T-cell (primary cell): ENCODE results near the gene CDC42BPG. TPM values are rescaled to one million over a fixed set of nuclear protein-coding genes. Genes with fewer than 3 reads are reported as not detected.
"Not testable (repeated sequence)": the region's sequence is repeated elsewhere in the genome, so short reads cannot be mapped to it uniquely, and the experiment has no call there.

Experiments
- ATAC-seq, 4 experiments: fragments of 200-7000 bp in 3 of 4; fragments of 150-1000 bp in 1 of 4; cut with Tn5 transposase; replicated peaks in 1 of 4; 1 replicate in 3 of 4; 2 replicates in 1 of 4; pipeline ENCODE4 v1.10.0; 2021; ENCODE audit warnings: moderate library complexity in 3 of 4, mild to moderate bottlenecking in 2 of 4, moderate number of reproducible peaks in 1 of 4
- CTCF ChIA-PET, 2 donors: fragments of 300-600 bp; sonication (Branson Sonifier 250); formaldehyde crosslinking; loops; one replicate each; lab custom pipeline; 2022; ENCODE audit warnings: antibody characterized with exemption in 2 of 2; lab: Charles Lee
- POLR2A ChIA-PET, 2 donors: fragments of 300-600 bp; sonication (Branson Sonifier 250); formaldehyde crosslinking; loops; one replicate each; lab custom pipeline; 2022; ENCODE audit warnings: antibody characterized with exemption in 2 of 2; lab: Charles Lee
- DNase-seq, 35 experiments: peaks; one replicate each; pipeline versions ENCODE4 v3.0.0 to v3.0.0-alpha.2; 2013 to 2023
- H3K27ac ChIP-seq: one replicate; pipeline ENCODE4 v1.5.1; 2013; ENCODE audit warnings: low read length
- H3K27me3 ChIP-seq, 2 experiments: replicated peaks in 1 of 2; 1 replicate in 1 of 2; 2 replicates in 1 of 2; pipeline versions ENCODE4 v1.6.1 to v1.7.0; 2013; ENCODE audit warnings: low read length in 1 of 2, mixed read lengths in 1 of 2; ENCODE audit not compliant: control insufficient read depth in 2 of 2, insufficient read depth in 2 of 2; ENCODE audit errors: extremely low read depth in 1 of 2
- H3K36me3 ChIP-seq, 2 donors: 1 replicate in 1 of 2; 2 replicates in 1 of 2; pipeline versions ENCODE4 v1.6.1 to v1.7.0; 2013; ENCODE audit warnings: low read length in 1 of 2; ENCODE audit not compliant: control insufficient read depth in 2 of 2, insufficient read depth in 1 of 2; ENCODE audit errors: extremely low read depth in 1 of 2
- H3K4me1 ChIP-seq, 2 experiments: 1 replicate in 1 of 2; 2 replicates in 1 of 2; pipeline versions ENCODE4 v1.6.1 to v1.7.0; 2013; ENCODE audit warnings: low read length in 2 of 2, mixed read lengths in 1 of 2; ENCODE audit not compliant: insufficient read depth in 2 of 2, control insufficient read depth in 1 of 2; ENCODE audit errors: extremely low read depth in 1 of 2
- H3K4me3 ChIP-seq, 2 donors: 1 replicate in 1 of 2; 2 replicates in 1 of 2; pipeline versions ENCODE4 v1.5.1 to v1.7.0; 2013; ENCODE audit warnings: mild to moderate bottlenecking in 2 of 2, low read length in 1 of 2, moderate library complexity in 1 of 2; ENCODE audit not compliant: control insufficient read depth in 1 of 2; ENCODE audit errors: extremely low read depth in 1 of 2
- H3K9me3 ChIP-seq: 2 replicates; pipeline ENCODE4 v1.7.0; 2013
- H3K27ac Mint-ChIP-seq, 2 donors: one replicate each; pipeline ENCODE4 v1.8.0; 2020 to 2021; ENCODE audit warnings: mild to moderate bottlenecking in 2 of 2, mixed read lengths in 2 of 2
- H3K27me3 Mint-ChIP-seq, 2 donors: one replicate each; pipeline ENCODE4 v1.8.0; 2021 to 2022; ENCODE audit warnings: mixed read lengths in 2 of 2
- H3K36me3 Mint-ChIP-seq: one replicate; pipeline ENCODE4 v1.8.0; 2021; ENCODE audit warnings: mixed read lengths
- H3K4me1 Mint-ChIP-seq, 3 donors: one replicate each; pipeline ENCODE4 v1.8.0; 2020 to 2022; ENCODE audit warnings: mixed read lengths in 3 of 3, mild to moderate bottlenecking in 1 of 3
- H3K4me3 Mint-ChIP-seq, 3 donors: one replicate each; pipeline ENCODE4 v1.8.0; 2020 to 2022; ENCODE audit warnings: mild to moderate bottlenecking in 3 of 3, mixed read lengths in 3 of 3, moderate library complexity in 3 of 3
- H3K9me3 Mint-ChIP-seq, 3 donors: one replicate each; pipeline ENCODE4 v1.8.0; 2020 to 2022; ENCODE audit warnings: mixed read lengths in 3 of 3
- WGBS: methylation state at CpG from one replicate; pipeline ENCODE4 v1.1.5; 2013; ENCODE audit warnings: missing lambda C conversion rate; ENCODE audit not compliant: insufficient coverage; 5-methylcytosine and 5-hydroxymethylcytosine counted together
- total RNA-seq, 35 experiments: library from RNA in 6 of 35; stranded (reverse) in 6 of 35; fragments of 120-200 nt in 1 of 35; gene quantifications; one replicate each; pipeline versions ENCODE4 v1.2.1 to v1.2.4 and lab custom pipeline; 2013 to 2026

Gene CDC42BPG
- total RNA-seq, 5 donors from 2014 or later (not counting 1 experiment from before 2014, with no cell fraction given), result 7.4 to 10.5 (median 9.1) TPM

DNA sequence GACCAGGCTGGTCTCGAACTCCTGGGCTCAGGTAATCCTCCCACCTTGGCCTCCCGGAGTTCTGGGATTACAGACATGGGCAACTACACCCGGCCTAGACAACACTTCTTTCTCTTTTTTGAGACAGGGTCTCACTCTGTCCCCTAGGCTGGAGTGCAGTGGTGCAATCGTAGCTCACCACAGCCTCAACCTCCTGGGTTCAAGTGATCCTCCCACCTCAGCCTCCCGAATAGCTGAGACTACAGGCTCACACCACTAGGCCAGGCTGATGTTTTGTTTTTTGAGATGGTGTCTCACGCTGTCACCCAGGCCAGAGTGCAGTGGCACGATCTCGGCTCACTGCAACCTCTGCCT lies 1.3 kb upstream of the CDC42BPG start:
- Mint-ChIP-seq H3K27ac (peak overlapping the region; percentile 8 to 87), H3K4me1 (peaks cover 46 to 50% (median 50%) of the 10 kb centered on the region in 3 donors), H3K4me3 (peak overlapping the region; percentile 58 to 85 (median 66))
- H3K9me3 ChIP-seq, H3K36me3 Mint-ChIP-seq, H3K27me3 Mint-ChIP-seq, H3K4me3 ChIP-seq, H3K27ac ChIP-seq, ATAC-seq, H3K27me3 ChIP-seq, DNase-seq, H3K9me3 Mint-ChIP-seq, H3K36me3 ChIP-seq: not testable (repeated sequence)
- peaks cover 19 to 62% of the 10 kb centered on the region in 2 experiments for H3K4me1 ChIP-seq
- ChIA-PET POLR2A (interaction anchor here in 1 of 2 donors (0.6 kb wide), 1 partner anchor 49 kb away, joined by 8 read pairs; no protein-coding TSS in a partner anchor), CTCF (interaction anchor here in 1 of 2 donors (0.6 to 1.2 kb wide), 5 partner anchors 9 to 48 kb away, joined by 3 to 4 read pairs (median 4); no protein-coding TSS in a partner anchor)
- 96% methylated on average over 3 of the region's 8 CpGs for WGBS

DNA sequence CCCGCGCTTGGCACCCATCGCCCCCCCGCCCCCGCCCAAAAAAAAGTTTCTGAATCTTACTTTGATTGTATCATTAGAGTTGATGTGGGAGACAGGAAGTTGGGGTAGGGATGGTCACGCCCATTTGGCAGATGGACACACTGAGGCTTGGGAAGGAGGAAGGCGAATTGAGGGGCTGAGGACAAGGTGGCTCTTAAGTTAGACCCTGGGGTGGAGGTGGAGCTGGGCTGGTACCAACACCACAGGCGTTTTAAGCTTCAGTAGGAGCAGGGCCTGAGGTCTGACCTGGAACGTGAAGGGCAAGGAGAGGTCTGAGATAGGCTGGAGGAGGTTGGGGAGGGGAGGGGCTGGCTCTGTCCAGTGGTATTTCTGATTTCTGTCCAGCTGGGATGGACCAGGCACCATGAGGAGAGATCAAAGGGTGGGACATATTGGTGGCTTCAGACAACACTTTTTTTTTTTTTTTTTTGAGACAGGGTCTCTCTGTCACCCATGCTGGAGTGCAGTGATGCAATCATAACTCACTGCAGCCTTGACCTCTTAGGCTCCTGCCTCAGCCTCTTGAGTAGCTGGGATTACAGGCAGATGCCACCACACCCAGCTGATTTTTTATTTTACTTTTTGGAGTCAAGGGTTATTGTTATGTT lies 799 bp upstream of the CDC42BPG start:
- WGBS, result 44% methylated on average over 6 of the region's 9 CpGs

DNA sequence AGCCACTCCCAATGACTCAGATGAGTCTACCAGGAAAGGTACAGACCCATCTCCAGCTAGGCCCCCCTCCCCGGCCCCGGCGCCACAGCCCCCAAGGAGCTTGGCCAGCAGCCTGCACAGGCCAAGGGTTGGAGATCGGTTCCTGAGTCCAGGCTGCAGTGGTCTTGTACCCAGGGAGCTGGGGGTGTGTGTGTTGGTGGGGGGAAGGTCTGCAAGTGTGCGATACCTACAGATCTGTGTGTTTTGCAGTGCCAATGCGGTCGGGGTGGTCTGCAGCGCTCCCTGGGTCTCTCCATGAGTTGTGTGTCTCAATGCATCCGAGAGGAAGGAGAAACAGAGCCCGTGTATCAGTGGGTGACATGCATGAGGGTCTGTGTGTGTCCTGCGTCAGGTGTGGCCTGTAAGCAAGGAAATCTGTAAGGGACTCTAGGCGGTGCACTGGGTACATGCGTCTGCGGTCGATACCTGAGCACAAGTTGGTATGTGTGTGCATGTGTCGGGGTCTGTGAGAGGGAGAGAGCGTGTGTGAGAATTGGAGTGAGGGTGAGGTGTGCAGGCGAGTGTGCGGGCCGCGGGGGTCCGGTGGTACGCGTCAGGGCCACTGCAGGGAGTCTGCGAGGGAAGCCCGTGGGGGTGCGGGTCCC lies 645 bp downstream of the CDC42BPG start:
- Histone ChIP-seq H3K4me1 (peaks cover 11 to 42% of the 10 kb centered on the region in 2 experiments), H3K27me3 (no peaks in the 10 kb centered on the region), H3K36me3 (peaks cover 6 to 10% of the 10 kb centered on the region in 2 donors), H3K27ac (no peak overlapping the region), H3K9me3 (no peaks in the 10 kb centered on the region), H3K4me3 (peak overlapping the region; percentile 0 to 37)
- ChIA-PET CTCF (interaction anchor here (0.5 to 1.6 kb wide), 13 partner anchors 28 to 248 kb away, joined by 3 to 8 read pairs (median 3); partner anchors contain the start of genes MAP4K2 (in 1 of the 2), MEN1 (in 1 of the 2) and PPP2R5B (in 1 of the 2)), POLR2A (interaction anchor here in 1 of 2 donors (0.6 kb wide), 1 partner anchor 47 kb away, joined by 3 read pairs; no protein-coding TSS in a partner anchor)
- Mint-ChIP-seq H3K36me3 (peaks cover 3% of the 10 kb centered on the region), H3K27me3 (no peaks in the 10 kb centered on the region), H3K27ac (peak overlapping the region; percentile 72 to 92), H3K4me1 (peaks cover 30 to 37% (median 34%) of the 10 kb centered on the region in 3 donors), H3K4me3 (peak overlapping the region; percentile 81 to 86 (median 85)), H3K9me3 (no peaks in the 10 kb centered on the region)
- ATAC-seq (peak in 2 of 4 experiments; percentile 1), DNase-seq (peak in 1 of 35 experiments; percentile 23)
- WGBS, result 49% methylated on average over 26 of the region's 27 CpGs

More for the DNA sequence above, 799 bp upstream of the CDC42BPG start:
- Histone ChIP-seq H3K27me3 (no peaks in the 10 kb centered on the region), H3K4me3 (peak overlapping the region; percentile 48 to 59), H3K27ac (peak overlapping the region; percentile 76), H3K9me3 (no peaks in the 10 kb centered on the region), H3K4me1 (peaks cover 19 to 57% of the 10 kb centered on the region in 2 experiments), H3K36me3 (peaks cover 0 to under 1% of the 10 kb centered on the region in 2 donors)
- no peak for DNase-seq
- ChIA-PET POLR2A (interaction anchor here (0.6 kb wide), 2 partner anchors 50 to 54 kb away, joined by 5 to 8 read pairs; no protein-coding TSS in a partner anchor), CTCF (interaction anchor here (0.6 to 1.2 kb wide), 7 partner anchors 8 to 1124 kb away, joined by 3 to 4 read pairs (median 4); no protein-coding TSS in a partner anchor)
- Mint-ChIP-seq H3K4me1 (peaks cover 44 to 47% (median 47%) of the 10 kb centered on the region in 3 donors), H3K36me3 (no peaks in the 10 kb centered on the region), H3K27me3 (no peaks in the 10 kb centered on the region), H3K27ac (peak overlapping the region; percentile 85 to 87), H3K4me3 (peak overlapping the region; percentile 58 to 85 (median 66)), H3K9me3 (no peaks in the 10 kb centered on the region)
- no peak for ATAC-seq

DNA sequence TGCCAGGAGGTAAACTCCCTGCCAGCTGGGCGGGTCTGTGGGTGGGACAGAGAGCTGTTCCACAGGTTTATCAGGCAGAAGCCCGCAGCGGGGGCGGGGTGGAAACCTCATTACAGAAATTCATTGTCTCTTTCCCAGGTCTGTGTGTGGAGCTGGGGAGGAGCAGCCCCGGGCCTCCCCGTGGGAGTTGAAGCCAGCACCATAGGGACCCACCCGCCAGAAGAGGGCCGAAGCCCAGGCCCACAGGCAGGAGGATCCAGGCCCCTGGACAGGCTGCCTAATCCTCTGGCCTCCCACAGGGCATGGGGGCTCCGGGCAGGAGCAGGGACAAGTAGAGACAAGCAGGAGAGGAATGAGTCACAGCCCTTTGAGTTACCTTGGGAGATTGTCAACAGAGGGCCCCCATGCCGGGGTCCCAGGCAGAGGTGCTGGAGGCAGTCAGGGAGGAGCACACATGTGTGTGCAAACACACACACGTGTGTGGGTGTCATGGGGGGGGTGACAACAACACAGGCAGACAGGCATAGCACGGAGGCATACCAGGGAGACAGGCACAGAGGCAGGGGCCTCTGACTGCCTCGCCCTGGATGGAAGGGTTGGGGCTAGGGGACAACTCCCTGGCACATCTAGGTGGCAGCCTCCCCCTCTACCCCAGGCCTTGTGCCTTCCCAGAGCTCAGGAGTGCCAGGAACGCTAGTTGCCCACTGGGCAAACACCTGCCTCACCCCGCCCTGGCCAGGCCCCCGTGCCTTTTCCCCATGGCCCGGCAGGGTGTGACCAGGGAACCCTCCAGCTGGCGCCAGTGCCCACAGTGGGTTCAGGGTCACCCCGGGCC lies 1.4 kb downstream of the CDC42BPG start:
- ATAC-seq (no peak), DNase-seq (no peak)
- Histone ChIP-seq H3K9me3 (no peaks in the 10 kb centered on the region), H3K27me3 (no peaks in the 10 kb centered on the region), H3K4me3 (no peak overlapping the region), H3K27ac (no peak overlapping the region), H3K36me3 (peaks cover 11 to 12% of the 10 kb centered on the region in 2 donors), H3K4me1 (peaks cover 4 to 35% of the 10 kb centered on the region in 2 experiments)
- 91% methylated on average over 14 of the region's 19 CpGs for WGBS
- Mint-ChIP-seq H3K27ac (no peak overlapping the region), H3K4me3 (peak overlapping the region; percentile 81 to 86 (median 85)), H3K27me3 (no peaks in the 10 kb centered on the region), H3K36me3 (peaks cover 3% of the 10 kb centered on the region), H3K4me1 (peaks cover 22 to 30% (median 26%) of the 10 kb centered on the region in 3 donors), H3K9me3 (no peaks in the 10 kb centered on the region)
- ChIA-PET CTCF (interaction anchor here (0.6 to 1.6 kb wide), 3 partner anchors 32 to 197 kb away, joined by 3 to 6 read pairs (median 3); partner anchors contain the start of genes MAP4K2 (in 1 of the 2) and MEN1 (in 1 of the 2)), POLR2A (interaction anchor here in 1 of 2 donors (0.6 kb wide), 1 partner anchor 48 kb away, joined by 3 read pairs; no protein-coding TSS in a partner anchor)

DNA sequence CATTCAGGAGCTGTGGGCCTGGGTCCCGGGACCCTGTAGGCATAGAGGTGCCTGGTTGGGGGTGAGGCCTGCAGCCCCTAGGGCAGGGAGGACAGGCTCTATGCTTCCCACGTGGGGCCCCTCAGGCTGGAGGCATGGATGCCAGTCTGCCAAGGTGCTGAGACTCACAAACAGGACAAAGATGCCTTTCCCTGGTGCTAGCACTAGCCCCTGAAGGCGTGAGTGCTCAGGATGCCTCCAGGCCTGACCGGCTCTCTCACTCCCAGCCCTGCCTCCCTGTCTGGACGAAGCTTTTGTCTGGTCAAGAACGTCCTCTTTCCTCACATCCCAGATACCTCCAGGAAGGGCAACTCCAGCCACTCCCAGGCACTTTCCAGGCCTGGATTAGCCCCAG lies 2.1 kb downstream of the CDC42BPG start:
- DNase-seq (no peak), ATAC-seq (no peak)
- H3K27me3 Mint-ChIP-seq, result no peaks in the 10 kb centered on the region
- H3K27ac ChIP-seq, result no peak overlapping the region
- H3K4me3 Mint-ChIP-seq, result no peak overlapping the region
- H3K9me3 ChIP-seq, result no peaks in the 10 kb centered on the region
- peaks cover 17 to 25% (median 21%) of the 10 kb centered on the region in 3 donors for H3K4me1 Mint-ChIP-seq
- no peaks in the 10 kb centered on the region for H3K27me3 ChIP-seq
- WGBS, result 96% methylated on average over 2 of the region's 6 CpGs
- peaks cover 11 to 17% of the 10 kb centered on the region in 2 donors for H3K36me3 ChIP-seq
- no peaks in the 10 kb centered on the region for H3K9me3 Mint-ChIP-seq
- H3K4me3 ChIP-seq, result no peak overlapping the region
- ChIA-PET POLR2A (no interaction called here), CTCF (no interaction called here)
- H3K36me3 Mint-ChIP-seq, result peaks cover 3% of the 10 kb centered on the region
- H3K4me1 ChIP-seq, result peaks cover 3 to 28% of the 10 kb centered on the region in 2 experiments
- H3K27ac Mint-ChIP-seq, result no peak overlapping the region
